B cell (primary cell): ENCODE data around the gene CDT1. TPM values are rescaled to one million over a fixed set of nuclear protein-coding genes. Genes with fewer than 3 reads are reported as not detected.

Experiments used
- ATAC-seq: fragments of 200-7000 bp; cut with Tn5 transposase; one replicate; pipeline ENCODE4 v1.10.0; 2021; ENCODE audit warnings: low read depth, mild to moderate bottlenecking, moderate number of reproducible peaks, moderate library complexity
- CTCF ChIA-PET: fragments of 350-600 bp; sonication (Branson Sonifier 250); formaldehyde crosslinking; loops from one replicate; lab custom pipeline; 2021; ENCODE audit warnings: antibody characterized with exemption, inconsistent platforms; lab: Charles Lee
- POLR2A ChIA-PET: fragments of 350-600 bp; sonication (Branson Sonifier 250); formaldehyde crosslinking; loops from one replicate; lab custom pipeline; 2021; ENCODE audit warnings: antibody characterized with exemption; lab: Charles Lee
- DNase-seq: peaks from one replicate; pipeline ENCODE4 v3.0.0; 2013
- H2AFZ ChIP-seq: 2 replicates; pipeline ENCODE4 v1.6.1; 2012; ENCODE audit warnings: mild to moderate bottlenecking, low read depth, low read length; ENCODE audit not compliant: insufficient read depth, poor library complexity, severe bottlenecking
- H3K27ac ChIP-seq, 2 donors: 1 replicate in 1 of 2; 2 replicates in 1 of 2; pipeline ENCODE4 v1.5.1; 2012 to 2013; ENCODE audit warnings: low read length in 2 of 2, mild to moderate bottlenecking in 2 of 2, moderate library complexity in 1 of 2
- H3K27me3 ChIP-seq, 4 experiments: fragments of 200-600 bp in 1 of 4; sonication (generic) in 1 of 4; replicated peaks in 1 of 4; 1 replicate in 2 of 4; 2 replicates in 2 of 4; pipeline versions ENCODE4 v1.6.1 to v1.7.0; 2013 to 2016; ENCODE audit warnings: low read length in 3 of 4, mild to moderate bottlenecking in 2 of 4, mixed read lengths in 1 of 4, moderate library complexity in 1 of 4; ENCODE audit not compliant: insufficient read depth in 4 of 4, control insufficient read depth in 3 of 4; ENCODE audit errors: control extremely low read depth in 1 of 4
- H3K36me3 ChIP-seq, 2 experiments: replicated peaks in 1 of 2; 1 replicate in 1 of 2; 2 replicates in 1 of 2; pipeline versions ENCODE4 v1.6.1 to v1.7.1; 2013; ENCODE audit warnings: low read length in 1 of 2; ENCODE audit not compliant: insufficient read depth in 2 of 2, control insufficient read depth in 1 of 2; ENCODE audit errors: control extremely low read depth in 1 of 2, extremely low read depth in 1 of 2
- H3K4me1 ChIP-seq, 2 donors: fragments of 200-600 bp in 1 of 2; sonication (generic) in 1 of 2; 1 replicate in 1 of 2; 2 replicates in 1 of 2; pipeline versions ENCODE4 v1.5.1 to v1.6.1; 2013 to 2017; ENCODE audit warnings: low read length in 2 of 2; ENCODE audit not compliant: control insufficient read depth in 2 of 2, insufficient read depth in 2 of 2
- H3K4me2 ChIP-seq: replicated peaks from 2 replicates; pipeline ENCODE3; 2012; ENCODE audit warnings: mild to moderate bottlenecking, low read depth, low read length; ENCODE audit not compliant: poor library complexity, severe bottlenecking
- H3K4me3 ChIP-seq, 5 experiments: fragments of 200-600 bp in 1 of 5; sonication (generic) in 1 of 5; 1 replicate in 3 of 5; 2 replicates in 2 of 5; pipeline versions ENCODE4 v1.5.1 to v1.7.0; 2011 to 2016; ENCODE audit warnings: low read length in 4 of 5, mild to moderate bottlenecking in 4 of 5, low read depth in 2 of 5, control low read depth in 1 of 5, moderate library complexity in 1 of 5; ENCODE audit not compliant: insufficient read depth in 1 of 5; ENCODE audit errors: control extremely low read depth in 1 of 5, extremely low read depth in 1 of 5
- H3K79me2 ChIP-seq: fragments of 200-600 bp; sonication (generic); one replicate; pipeline ENCODE4 v1.6.0; 2016; ENCODE audit warnings: low read length; ENCODE audit not compliant: control insufficient read depth, insufficient read depth
- H3K9ac ChIP-seq: fragments of 200-600 bp; sonication (generic); 2 replicates; pipeline ENCODE4 v1.6.1; 2017; ENCODE audit warnings: mild to moderate bottlenecking, low read length, moderate library complexity
- H3K9me3 ChIP-seq, 3 donors: one replicate each; pipeline versions ENCODE4 v1.6.1 to v1.7.1; 2013; ENCODE audit warnings: low read length in 2 of 3; ENCODE audit not compliant: control insufficient read depth in 2 of 3, insufficient read depth in 1 of 3; ENCODE audit errors: control extremely low read depth in 1 of 3
- H4K20me1 ChIP-seq: 2 replicates; pipeline ENCODE4 v1.6.0; 2012; ENCODE audit warnings: mild to moderate bottlenecking, low read length; ENCODE audit not compliant: insufficient read depth, control insufficient read depth, poor library complexity, severe bottlenecking
- H3K27ac Mint-ChIP-seq: one replicate; pipeline ENCODE4 v1.8.0; 2021; ENCODE audit warnings: mixed read lengths
- H3K27me3 Mint-ChIP-seq: one replicate; pipeline ENCODE4 v1.8.0; 2021; ENCODE audit warnings: mixed read lengths
- H3K4me1 Mint-ChIP-seq: one replicate; pipeline ENCODE4 v1.8.0; 2021; ENCODE audit warnings: mixed read lengths
- H3K4me3 Mint-ChIP-seq: one replicate; pipeline ENCODE4 v1.8.0; 2021; ENCODE audit warnings: mixed read lengths
- H3K9me3 Mint-ChIP-seq: one replicate; pipeline ENCODE4 v1.8.0; 2022; ENCODE audit warnings: mixed read lengths; ENCODE audit not compliant: insufficient read depth
- CTCF ChIP-seq: fragments of 200-600 bp; IDR thresholded peaks from one replicate; pipeline ENCODE4 v1.8.0; 2022; ENCODE audit warnings: antibody characterized with exemption, mild to moderate bottlenecking
- EZH2 ChIP-seq: IDR thresholded peaks from 2 replicates; pipeline ENCODE4 v1.6.1; 2012; ENCODE audit warnings: borderline replicate concordance, low read depth, mild to moderate bottlenecking, moderate library complexity, low read length; ENCODE audit not compliant: insufficient read depth, poor library complexity, severe bottlenecking
- WGBS: methylation state at CpG from one replicate; pipeline ENCODE4 v1.1.5; 2013; ENCODE audit warnings: missing lambda C conversion rate; ENCODE audit not compliant: insufficient coverage; 5-methylcytosine and 5-hydroxymethylcytosine counted together
- intact Hi-C: fragments of 100-400 bp; cut with micrococcal nuclease; formaldehyde crosslinking; loops from one replicate; pipeline ENCODE4 v1.10.0; 2022
- polyA plus RNA-seq: library from polyadenylated mRNA; depleted of rRNA; stranded (reverse); fragments of >200 nt; gene quantifications from 2 replicates; pipeline ENCODE4 v1.2.3, GENCODE V29; 2012
- total RNA-seq, 2 donors: library from RNA; stranded (reverse); fragments of 120-200 nt in 1 of 2; gene quantifications; 1 replicate in 1 of 2; 2 replicates in 1 of 2; pipeline versions ENCODE4 v1.2.3 to v1.2.4, GENCODE V29; 2013 to 2022

The CDT1 gene
- total and polyA plus RNA-seq, 2 donors (not counting 1 experiment from before 2014, with no cell fraction given): 0.27 to 0.36 TPM

- WGBS: 95% methylated on average over 12 of the region's 12 CpGs
- H3K4me2 ChIP-seq: peak overlapping the region; percentile 66
These were observed 10.8 kb upstream of the CDT1 start for GRCh38 chr16:88792668-88793250.

More at GRCh38 chr16:88792668-88793250, 10.8 kb upstream of the CDT1 start:
- CTCF ChIA-PET: interaction anchor here (0.8 to 1.2 kb wide), 3 partner anchors 9 to 52 kb away, joined by 3 to 4 read pairs (median 3); no protein-coding TSS in a partner anchor
- Histone ChIP-seq H3K27me3 (no peaks in the 10 kb centered on the region), H3K4me1 (peaks cover 52 to 62% of the 10 kb centered on the region in 2 donors), H4K20me1 (no peaks in the 10 kb centered on the region), H3K36me3 (no peaks in the 10 kb centered on the region), H3K4me3 (no peak overlapping the region), H3K9ac (no peak overlapping the region), H3K9me3 (peaks cover 0 to 3% (median 0%) of the 10 kb centered on the region in 3 donors), H2AFZ (peak overlapping the region; percentile 58), H3K27ac (no peak overlapping the region), H3K79me2 (no peaks in the 10 kb centered on the region)
- Mint-ChIP-seq H3K4me3 (no peak overlapping the region), H3K27ac (peak overlapping the region; percentile 53), H3K9me3 (no peaks in the 10 kb centered on the region), H3K4me1 (peaks cover 49% of the 10 kb centered on the region), H3K27me3 (no peaks in the 10 kb centered on the region)
- ATAC-seq (no peak), DNase-seq (no peak)
- intact Hi-C loops: no loop called here
- TF ChIP-seq CTCF (no peak), EZH2 (no peak)
- POLR2A ChIA-PET: interaction anchor here (0.7 kb wide), 1 partner anchor 44 kb away, joined by 10 read pairs; no protein-coding TSS in a partner anchor
